ENCODE results near the gene HEG1. TPM values are rescaled to one million over a fixed set of nuclear protein-coding genes. Genes with fewer than 3 reads are reported as not detected.

HEG1 gene
- total and polyA plus RNA-seq, 2 experiments from 2014 or later: 1.8 to 8.8 TPM

- TF ChIP-seq CTCF (conservative IDR thresholded peaks at IDR 0.05; ENCODE audit: low read depth in 2 of 2): no peak
- TF ChIP-seq NANOG (IDR thresholded peaks at IDR 0.05; ENCODE audit: borderline replicate concordance): no peak
Observed at GRCh38 chr3:125078951-125079674, 23.3 kb upstream of the HEG1 start (continued).

GRCh38 chr3:125077864-125078263 is 22.1 kb upstream of the HEG1 start:
- Histone ChIP-seq H4K20me1 (replicated peaks; ENCODE audit: insufficient read depth) (no peaks in the 10 kb centered on the region), H3K9me2 (ENCODE audit: insufficient read depth) (peaks cover 12% of the 10 kb centered on the region), H3K4me1 (ENCODE audit: insufficient read depth) (no peaks in the 10 kb centered on the region), H3K79me2 (replicated peaks; ENCODE audit: insufficient read depth) (no peaks in the 10 kb centered on the region), H3K36me3 (ENCODE audit: insufficient read depth) (no peaks in the 10 kb centered on the region), H3K27ac (ENCODE audit: low read depth) (no peak overlapping the region), H2AFZ (no peak overlapping the region), H3K4me2 (no peak overlapping the region), H3F3A (replicated peaks; ENCODE audit: low read depth) (no peaks in the 10 kb centered on the region), H3K4me3 (no peak overlapping the region), H3K27me3 (ENCODE audit: insufficient read depth) (no peaks in the 10 kb centered on the region)
- Mint-ChIP-seq H3K27me3 (ENCODE audit: insufficient read depth, low read depth, poor library complexity) (peaks cover 11% of the 10 kb centered on the region), H3K27ac (no peak overlapping the region), H3K4me3 (no peak overlapping the region), H3K36me3 (ENCODE audit: low read depth) (no peaks in the 10 kb centered on the region; the same call in 2 of the 3 replicates), H3K9me3 (no peaks in the 10 kb centered on the region), H3K4me1 (peaks cover 23% of the 10 kb centered on the region)
- DNase-seq (ENCODE audit: low spot score): no peak
- ATAC-seq: no peak
- TF ChIP-seq CTCF (conservative IDR thresholded peaks at IDR 0.05; ENCODE audit: low read depth in 2 of 2) (no peak), JUNB (IDR thresholded peaks at IDR 0.05; ENCODE audit: unreplicated experiment) (no peak), ZNF462 (CRISPR knock-in tag; IDR thresholded peaks at IDR 0.05) (no peak), ETS1 (IDR thresholded peaks at IDR 0.05) (no peak), EZH2 (IDR thresholded peaks at IDR 0.05; ENCODE audit: low read depth, unreplicated experiment) (no peak), ZNF331 (CRISPR knock-in tag; IDR thresholded peaks at IDR 0.05; ENCODE audit: low read depth) (no peak), REST (IDR thresholded peaks at IDR 0.05; ENCODE audit: unreplicated experiment) (no peak), STAT1 (IDR thresholded peaks at IDR 0.05; ENCODE audit: unreplicated experiment) (no peak)
